Activated effector memory CD4-positive, alpha-beta T cell treated with Interleukin-2 at 50 U/mL for 16 hours (primary cell): ENCODE data around the gene PTPN6.

Source experiments
- DNase-seq: peaks from one replicate; pipeline ENCODE4 v3.0.0-alpha.2; 2020

The PTPN6 gene

DNA sequence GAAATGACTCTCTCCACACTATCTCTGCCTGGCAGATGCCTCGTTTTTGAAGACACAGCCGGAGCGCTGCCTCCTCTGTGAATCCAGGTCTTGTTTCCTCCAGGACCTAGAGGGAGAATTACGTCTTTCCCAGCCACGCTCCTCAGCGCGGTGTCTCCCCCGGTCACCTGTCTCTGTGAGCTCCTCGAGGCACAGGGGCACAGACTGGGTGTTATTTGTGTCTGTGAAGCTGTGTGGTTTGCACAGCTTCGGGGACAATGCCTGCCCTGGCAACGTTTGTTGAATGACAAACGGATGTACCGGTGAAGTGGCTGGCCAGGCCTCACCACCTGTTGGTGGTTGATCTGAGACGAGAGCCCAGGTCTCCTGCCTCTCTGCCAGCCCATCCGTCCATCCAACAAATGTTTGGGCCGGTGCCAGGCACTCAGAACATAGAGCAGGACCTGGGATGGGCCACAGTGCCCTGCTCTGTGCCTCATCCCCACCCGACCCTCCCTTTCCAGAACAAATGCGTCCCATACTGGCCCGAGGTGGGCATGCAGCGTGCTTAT lies 6.1 kb downstream of the PTPN6 start:
- DNase-seq: no peak

DNA sequence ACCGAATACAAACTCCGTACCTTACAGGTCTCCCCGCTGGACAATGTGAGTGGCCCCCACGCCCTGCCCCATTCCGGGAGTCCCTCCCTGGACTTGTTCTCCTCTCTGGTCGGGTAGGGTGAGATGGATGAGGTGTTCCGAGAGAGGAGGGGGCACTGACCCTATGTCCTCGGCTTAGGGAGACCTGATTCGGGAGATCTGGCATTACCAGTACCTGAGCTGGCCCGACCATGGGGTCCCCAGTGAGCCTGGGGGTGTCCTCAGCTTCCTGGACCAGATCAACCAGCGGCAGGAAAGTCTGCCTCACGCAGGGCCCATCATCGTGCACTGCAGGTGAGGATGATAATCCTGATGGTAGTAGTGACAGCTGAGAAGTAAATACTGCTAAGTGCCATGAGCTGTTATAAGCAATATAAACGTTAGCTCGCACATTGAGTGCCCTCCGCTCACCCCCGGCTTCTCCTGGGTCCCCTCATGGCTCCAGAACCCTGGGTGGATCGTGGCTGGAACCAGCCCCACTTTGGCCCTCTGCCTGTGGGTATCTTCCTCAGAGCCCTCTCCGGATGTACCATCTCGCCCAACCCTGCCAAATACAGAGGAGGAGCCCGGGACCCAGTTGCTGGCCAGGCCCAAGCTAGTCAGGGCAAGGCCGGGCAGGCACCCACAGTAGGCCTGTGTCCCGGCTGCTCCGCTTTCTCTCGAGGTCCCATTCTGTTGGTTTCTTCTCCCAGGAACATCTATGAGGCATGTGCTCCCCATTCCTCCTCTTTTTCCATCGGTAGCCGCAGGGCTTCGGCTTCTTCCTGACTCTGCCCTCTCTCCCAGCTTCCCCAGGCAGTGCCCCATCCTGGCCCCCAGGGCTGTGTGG lies 6.8 kb downstream of the PTPN6 start:
- DNase-seq: no peak

DNA sequence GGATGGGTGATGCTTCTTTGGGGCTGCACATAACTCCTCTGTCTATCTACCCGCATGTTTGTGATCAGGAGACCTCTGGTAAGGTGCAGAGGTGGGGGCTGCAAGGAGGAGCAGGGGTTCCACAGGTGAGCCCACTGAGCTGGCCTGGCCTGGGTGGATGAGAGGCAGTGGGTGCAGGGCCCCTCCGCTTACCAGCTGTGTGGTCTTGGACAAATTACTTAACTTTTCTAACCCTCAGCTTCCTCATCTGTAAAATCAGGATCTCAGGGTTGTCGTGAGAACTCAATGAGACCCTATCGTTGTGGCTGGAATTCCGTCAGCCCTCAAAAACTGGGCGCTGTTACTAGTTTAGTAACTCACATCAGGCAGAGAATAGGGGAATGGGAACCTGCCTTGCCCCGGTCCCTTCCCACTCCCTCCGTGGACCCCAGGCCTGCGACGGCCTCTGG lies 7.5 kb downstream of the PTPN6 start:
- no peak for DNase-seq

DNA sequence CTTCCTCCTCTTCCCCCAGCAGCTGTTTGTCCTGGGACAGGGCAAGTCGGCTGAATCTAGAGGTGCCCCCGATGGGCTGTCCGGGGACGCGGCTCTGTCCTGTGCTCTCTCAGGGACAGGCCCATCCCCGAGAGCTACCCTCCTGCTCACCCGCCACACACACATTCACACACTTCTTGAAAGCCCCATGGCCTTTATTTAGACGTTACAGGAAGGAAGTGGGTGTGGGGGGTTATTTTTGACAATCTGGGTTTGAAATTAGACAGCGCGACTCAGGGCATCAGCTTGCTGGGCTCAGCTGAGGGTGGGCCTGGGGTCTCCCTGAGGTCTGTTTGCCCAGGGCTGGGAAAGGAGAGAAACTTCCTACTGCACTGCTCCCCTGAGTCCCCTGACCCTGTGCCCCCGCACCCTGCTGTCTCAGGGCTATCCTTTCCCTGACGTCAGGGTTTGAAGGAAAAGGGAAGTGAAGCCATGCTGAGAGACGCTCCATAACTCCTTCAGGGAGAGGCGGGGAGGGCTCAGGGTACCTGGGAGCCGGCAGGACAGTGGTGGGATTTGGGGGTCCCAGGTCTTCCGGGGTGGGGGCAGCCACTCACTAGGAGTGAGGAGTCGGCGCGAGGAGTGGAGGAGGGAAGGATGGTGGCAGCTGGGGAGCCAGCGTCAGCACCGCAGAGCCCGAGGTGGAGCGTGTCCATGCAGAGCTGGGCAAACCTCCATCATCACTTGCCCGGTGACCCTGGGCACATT lies 8.1 kb downstream of the PTPN6 start:
- peak; percentile 64 for DNase-seq

DNA sequence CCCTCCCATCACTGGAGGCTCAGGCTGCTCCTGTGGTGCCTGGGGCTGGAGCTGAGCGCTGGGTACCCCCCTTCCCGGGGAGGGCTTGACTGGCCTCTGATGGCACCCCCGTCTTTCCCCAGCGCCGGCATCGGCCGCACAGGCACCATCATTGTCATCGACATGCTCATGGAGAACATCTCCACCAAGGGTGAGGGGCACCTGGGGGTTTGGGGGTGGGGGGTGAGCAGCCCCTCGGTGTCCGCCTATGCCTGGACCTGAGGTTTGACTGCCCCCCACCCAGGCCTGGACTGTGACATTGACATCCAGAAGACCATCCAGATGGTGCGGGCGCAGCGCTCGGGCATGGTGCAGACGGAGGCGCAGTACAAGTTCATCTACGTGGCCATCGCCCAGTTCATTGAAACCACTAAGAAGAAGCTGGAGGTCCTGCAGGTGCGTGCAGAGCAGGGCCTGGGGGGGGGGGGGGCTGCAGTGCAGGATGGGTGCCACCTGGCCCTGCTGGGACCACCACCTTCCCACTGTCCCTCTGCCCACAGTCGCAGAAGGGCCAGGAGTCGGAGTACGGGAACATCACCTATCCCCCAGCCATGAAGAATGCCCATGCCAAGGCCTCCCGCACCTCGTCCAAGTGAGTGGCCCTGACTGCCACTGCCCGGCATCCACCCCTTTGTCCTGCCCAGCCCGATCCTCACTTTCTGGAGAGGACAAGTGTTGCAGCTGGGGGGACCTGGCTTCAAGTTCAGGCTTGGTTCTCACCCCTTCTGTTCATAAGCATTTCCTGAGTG lies 8.8 kb downstream of the PTPN6 start:
- DNase-seq: no peak

DNA sequence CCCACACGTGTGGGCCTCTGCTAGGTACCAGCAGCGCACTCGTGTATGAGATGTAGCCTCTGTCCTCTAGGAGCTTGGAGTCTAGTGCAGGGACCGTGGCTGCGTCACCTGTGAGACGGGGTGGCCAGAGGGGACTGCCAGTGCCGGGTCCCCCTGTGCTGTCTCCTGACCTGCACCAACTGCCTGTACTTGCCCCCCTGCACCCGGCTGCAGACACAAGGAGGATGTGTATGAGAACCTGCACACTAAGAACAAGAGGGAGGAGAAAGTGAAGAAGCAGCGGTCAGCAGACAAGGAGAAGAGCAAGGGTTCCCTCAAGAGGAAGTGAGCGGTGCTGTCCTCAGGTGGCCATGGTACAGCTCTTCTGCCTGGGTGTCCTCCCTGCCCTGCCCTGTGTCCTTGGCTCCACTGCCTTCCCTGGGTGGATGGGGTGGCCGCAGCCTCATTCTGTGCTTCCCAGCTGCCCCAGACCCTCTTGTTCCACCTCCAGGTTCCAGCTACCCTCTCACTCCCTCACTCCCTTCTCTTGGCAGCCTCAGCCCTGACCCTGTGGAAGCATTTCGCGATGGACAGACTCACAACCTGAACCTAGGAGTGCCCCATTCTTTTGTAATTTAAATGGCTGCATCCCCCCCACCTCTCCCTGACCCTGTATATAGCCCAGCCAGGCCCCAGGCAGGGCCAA lies 9.6 kb downstream of the PTPN6 start:
- DNase-seq: no peak

DNA sequence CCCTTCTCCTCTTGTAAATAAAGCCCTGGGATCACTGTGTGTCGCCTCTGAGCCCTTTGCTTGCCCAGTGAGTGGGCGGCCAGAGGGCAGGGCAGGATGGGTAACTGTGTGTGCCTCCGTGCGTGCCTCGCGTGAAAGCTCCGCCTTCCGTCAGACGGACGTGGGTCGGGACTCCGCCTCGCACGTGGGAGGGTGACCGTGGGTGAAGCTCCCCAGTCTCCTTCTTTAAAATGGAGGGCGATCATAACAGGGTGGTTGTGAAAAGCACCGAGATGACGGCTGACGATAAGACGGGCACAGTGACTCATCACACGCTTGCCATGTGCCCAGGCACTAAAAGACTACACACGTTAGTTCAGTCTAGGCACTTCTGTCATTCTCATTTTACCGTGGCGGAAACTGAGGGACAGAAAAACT lies 10.1 kb downstream of the PTPN6 start:
- peak; percentile 88 for DNase-seq

DNA sequence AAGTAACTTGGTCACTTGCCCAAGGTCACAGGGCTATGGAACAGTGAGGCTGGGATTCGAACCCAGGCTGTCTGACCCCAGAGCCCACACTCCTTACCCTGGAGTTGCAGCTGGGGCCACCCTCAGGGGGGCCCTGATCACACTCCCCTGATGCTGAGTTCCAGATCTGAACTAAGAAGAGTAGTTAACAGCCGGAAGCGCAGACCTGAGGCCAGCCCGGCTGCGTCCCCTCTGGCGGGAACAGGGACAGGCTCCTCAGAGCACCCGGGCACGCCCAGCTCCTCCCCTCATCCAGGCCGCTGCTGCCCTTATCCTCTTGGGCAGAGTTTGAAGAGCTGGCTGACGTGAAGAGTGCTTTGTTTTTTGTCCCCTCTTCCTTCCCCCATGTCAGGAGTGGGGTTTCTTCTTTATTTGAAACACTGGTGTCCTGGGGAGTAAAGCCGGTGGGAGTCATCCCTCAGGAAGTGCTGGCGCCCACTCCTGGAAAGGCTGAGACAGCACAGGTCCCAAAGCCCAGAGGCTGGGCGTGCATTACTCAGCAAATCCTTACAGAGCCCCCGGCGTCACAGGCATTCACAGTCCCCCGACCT lies 10.6 kb downstream of the PTPN6 start:
- DNase-seq: no peak

DNA sequence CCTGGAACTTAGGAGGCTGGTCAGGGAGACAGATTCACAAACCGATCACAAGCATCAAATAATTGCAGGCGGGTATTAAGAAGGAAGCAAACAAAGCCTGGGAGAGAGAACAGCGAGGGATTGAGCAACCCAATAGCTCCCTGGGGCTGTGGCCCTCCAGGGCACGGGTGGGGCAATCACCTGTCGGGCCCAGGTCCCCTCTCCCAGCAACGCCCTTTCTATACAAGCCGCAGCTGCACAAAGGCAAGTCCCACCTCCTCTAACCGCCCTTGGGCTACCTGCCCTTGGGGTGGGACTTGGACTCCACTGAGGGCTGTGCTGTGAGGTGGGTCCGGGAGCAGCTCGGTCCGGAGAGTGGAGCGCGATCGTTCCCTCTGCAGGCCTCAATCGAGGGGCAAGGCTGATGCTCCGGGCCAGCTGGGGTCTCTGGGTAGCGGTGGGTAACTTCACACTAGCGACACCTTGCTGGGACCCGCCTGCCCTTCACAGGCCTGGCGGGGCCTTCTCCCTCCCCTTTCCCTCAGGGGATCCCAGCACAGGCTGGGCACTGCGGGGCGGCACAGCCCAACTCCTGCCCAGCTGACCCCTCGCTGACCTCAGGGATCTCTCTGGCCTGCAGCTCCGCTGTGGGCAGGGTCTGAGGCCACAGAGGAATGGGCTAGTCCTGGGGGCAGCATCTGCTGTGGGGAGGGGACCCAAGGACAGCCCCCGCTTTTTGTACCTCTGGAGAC lies 11.3 kb downstream of the PTPN6 start:
- no peak for DNase-seq

DNA sequence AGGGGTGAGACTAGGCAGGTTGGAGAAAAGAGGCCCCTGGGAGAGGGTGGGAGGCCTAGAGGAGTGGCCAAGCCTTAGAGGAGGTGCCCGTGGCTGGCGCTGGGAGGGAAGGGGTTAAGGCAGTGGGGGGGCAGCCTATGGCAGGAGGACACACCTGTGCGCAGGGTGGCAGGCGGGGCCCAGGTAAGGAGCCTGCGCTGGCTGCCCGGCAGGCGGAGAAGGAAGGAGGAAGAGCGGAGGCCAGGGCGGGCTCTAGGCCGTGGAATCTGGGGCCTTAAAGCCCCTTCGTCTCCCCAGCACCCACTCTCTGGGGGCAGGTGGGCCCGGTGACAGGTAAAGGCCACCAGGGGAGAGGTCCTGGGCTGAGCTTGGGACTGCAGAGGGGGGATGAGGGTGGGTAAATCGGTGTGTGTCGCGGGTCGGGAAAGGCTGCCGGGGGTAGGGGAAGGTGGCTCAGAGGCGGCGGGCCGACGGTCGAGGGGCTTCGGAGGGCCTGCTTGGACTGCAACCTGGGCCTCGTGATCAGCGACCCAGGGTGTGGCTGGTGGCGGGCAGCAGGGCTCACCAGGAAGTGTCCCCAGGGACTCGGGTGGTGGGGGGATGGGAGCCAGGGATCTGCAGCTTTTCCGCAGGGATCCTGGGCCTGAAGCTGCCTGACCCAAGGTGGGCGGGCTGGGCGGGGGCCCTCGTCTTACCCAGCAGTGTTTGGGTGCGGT lies 12.0 kb downstream of the PTPN6 start:
- DNase-seq: no peak

DNA sequence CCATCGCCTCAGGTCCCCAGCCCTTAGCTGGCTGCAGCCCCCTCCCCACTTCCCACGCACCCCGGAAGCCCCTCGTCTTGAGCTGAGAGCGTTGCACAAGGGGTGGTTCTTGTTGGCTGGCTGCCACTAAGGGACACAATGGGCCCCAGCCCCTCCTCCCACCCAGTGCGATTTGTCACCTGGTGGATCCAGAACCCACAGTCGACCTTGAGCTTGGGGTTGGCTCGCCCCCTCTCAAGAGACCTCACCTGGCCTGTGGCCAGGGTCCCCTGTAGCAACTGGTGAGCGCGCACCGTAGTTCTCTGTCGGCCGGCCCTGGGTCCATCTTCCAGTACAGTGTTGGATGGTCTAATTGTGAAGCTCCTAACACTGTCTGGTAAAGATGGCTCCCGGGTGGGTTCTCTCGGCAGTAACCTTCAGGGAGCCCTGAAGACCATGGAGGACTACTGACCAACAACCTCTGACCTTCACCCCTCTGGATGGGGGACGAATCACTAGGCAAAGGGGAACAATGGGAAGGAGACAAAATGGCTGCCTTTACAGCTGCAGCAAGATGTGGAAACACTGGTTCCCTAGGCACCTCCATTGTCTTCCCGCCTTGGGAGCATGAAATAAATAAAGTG lies 12.7 kb downstream of the PTPN6 start:
- DNase-seq: no peak

DNA sequence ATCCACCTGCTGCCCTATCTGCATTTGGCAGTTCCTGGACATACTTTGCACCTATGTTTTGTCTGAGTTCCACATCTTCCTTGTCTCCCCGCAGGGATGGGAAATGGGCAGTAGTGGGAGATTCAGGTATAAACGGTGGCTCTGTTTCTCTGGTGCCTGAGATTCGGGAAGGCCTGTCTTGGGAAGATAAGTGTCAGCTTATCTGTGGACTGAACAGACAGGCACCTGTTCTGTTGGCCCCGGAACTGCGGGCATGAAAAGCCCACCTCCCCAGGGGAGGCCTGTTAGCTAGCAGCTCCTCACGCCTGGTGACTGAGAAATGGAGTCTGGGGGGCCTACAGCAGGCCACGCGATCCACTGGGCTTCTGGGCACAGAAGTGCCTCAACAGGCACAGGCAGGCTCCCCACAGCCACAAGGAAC lies 13.5 kb downstream of the PTPN6 start:
- no peak for DNase-seq

DNA sequence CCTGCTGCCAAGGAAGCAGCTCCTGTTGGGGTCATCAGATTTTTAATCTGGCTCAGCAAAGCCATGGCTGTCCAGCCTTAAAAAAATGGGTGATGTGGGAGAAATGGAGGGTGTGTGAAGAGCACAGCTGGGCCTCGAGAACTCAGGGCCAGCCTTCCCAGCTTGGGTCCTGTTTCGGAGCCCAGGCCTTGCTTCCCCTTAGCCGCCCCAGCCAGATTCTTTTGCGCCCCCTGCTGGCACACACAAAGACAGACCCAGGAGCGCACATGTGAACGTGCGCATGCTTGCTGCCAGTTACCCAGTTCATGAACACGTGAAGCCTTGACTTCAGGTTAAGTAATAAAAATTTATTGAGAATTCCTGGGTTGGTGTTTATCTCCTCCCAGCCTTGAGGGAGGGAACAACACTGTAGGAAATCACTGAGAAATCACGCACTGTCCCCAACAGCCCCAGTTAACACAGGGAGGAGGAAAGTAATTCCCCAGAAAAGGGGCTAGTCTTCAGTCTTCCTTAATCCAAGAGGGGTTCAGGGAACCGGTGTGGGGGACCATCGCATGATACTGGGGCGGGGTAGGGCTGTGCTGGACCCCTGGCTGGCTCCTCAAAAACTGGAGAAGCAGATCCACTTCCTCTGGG lies 14.0 kb downstream of the PTPN6 start:
- peak; percentile 80 for DNase-seq

DNA sequence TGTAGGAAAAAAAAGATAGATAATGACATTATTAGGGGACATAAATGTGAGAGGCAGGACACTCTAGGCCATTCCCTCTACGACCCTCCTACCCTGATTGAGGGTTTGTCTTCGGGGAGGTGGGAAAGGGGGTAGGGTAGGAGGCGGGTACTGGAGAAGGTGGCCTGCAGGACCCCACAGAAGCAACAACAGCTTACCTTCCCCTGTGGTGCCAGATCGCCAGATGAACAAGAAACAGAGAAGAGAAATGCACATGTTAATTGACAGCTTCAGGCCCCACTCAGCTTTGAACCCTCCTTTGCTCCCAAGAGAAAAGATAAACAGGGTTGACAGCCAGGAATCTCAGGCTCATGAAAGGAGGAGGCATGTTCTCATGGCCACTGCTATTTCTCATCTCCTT lies 14.6 kb downstream of the PTPN6 start:
- no peak for DNase-seq

DNA sequence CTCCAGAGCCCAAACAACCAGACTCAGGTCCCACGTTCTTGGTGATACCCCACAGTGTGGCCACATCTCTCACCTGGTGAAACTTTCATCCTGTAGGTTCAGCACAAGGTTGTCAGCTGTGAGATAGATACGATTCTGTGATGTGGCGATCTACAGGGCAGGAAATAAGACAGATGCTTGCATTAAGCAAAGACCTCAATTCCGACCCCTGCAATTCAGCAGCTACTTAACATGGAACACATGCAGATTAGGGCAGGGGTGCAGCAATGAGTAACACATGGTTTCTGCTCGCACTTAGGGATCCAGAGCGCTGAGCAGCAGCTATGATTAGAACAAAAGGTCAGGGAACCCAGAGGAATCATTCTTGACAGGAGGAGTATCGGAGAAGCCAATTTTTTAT lies 15.2 kb downstream of the PTPN6 start:
- no peak for DNase-seq

DNA sequence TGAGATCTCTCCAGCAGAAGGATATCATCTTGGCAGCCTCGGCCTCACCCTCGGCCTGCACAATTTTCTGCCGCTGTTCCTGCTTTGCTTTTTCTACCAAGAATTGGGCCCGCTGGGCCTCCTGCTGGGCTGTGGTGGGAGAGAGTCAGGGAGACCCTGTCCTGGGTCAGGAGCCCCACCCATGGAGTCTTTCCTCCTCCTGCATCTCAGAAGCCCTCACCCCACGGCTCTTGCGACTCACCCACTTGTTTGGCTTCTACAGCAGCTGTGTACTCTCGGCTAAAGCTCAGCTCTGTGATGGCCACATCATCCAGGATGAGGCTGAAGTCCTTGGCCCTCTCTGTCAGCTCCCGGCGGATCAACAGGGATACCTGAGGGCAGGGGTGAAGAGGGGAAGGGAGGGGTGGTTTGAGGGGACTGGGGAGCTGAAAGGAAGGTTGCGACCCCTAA lies 16.5 kb downstream of the PTPN6 start:
- DNase-seq: no peak

DNA sequence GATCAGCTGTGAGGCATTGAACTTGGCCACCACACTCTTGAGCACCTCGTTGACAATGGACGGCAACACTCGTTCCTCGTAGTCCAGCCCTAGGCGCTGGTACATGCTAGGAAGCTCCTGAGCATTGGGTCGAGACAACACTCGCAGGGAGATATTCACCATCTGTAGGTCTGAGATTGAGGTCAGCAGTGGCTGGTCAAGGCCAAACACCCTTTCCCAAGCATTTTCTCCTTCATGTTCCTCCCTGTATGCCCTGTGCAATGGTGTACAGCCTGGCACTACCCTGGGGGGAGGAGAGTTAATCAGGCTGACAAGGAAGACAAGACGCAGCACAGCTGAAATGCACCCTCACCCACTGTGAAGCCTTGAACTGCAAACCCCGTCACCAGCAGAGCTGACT lies 17.3 kb downstream of the PTPN6 start:
- no peak for DNase-seq

DNA sequence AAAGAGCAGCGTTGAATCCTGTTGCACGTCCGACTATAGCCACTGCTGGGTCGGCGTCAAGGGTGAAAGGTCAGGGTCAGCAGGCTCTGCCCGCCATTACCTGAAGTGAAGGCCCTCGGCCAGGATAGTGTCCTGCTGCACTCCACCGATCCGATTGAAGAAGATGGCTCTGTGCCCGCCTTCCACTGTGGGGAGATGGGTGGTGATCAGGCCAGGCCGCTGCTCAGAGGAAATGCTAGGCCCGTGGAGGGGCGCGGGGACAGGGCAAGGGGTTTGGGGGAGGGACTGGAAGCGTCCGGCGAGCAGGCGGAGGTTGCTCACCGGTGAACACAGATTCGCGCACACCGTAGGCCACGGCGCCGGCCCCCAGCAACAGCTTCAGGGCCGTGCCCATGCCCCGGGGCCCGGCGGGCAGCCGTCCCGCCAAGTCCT lies 19.0 kb downstream of the PTPN6 start:
- no peak for DNase-seq

DNA sequence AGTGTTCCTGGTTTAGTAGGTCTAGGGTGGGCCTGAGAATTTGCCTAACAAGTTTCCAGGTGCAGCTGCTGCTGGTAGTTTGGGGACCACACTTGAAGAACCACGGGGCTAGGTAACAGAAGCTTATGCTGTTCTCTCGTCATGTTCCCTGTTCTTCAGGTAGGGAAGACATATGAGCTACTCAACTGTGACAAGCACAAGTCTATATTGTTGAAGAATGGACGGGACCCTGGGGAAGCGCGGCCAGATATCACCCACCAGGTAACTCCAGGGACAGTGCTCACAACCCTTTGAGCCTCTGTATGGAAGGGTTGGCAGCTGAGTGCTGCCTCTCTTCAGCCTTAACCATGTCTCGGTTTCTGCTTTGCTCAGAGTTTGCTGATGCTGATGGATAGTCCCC lies 23.0 kb downstream of the PTPN6 start:
- no peak for DNase-seq
